Umbilical cord (tissue), 2 donors: ENCODE data around the gene CFAP61. TPM values are rescaled to one million over a fixed set of nuclear protein-coding genes. Genes with fewer than 3 reads are reported as not detected.

ENCODE experiments used
- DNase-seq: peaks from one replicate; pipeline ENCODE4 v3.0.0-alpha.2; 2015; ENCODE audit warnings: low spot score
- total RNA-seq: library from RNA; depleted of rRNA; stranded (reverse); fragments of >200 nt; gene quantifications from one replicate; pipeline ENCODE4 v1.2.3, GENCODE V29; 2014; ENCODE audit warnings: low replicate concordance; ENCODE audit not compliant: insufficient read depth

CFAP61 gene
- total RNA-seq, 1 donor from 2014 or later = 2.4 TPM

GRCh38 chr20:20031790-20032189 lies 20.5 kb upstream of the CFAP61 start:
- no peak for DNase-seq

- DNase-seq = no peak
These were observed 17.8 kb upstream of the CFAP61 start for GRCh38 chr20:20034486-20034885.

DNA sequence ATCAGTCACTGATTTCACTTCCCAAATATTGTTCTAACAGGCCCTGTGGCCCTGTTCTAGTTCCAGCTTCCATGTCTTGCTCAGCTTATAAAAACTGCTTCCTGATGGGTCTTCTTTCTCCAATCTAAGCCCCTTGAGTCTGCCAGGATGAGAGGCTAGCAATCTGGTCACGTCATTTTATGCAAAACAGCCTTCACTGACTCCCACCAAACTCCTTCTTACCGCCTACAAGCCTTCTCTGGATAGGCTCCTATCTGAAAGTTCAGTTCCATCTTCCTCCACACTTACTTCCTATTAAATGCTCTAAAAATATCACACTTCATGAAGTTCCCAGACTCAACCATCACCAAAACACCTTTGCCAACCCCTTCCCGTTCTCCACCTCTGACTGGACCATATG lies 15.6 kb upstream of the CFAP61 start:
- no peak for DNase-seq

DNA sequence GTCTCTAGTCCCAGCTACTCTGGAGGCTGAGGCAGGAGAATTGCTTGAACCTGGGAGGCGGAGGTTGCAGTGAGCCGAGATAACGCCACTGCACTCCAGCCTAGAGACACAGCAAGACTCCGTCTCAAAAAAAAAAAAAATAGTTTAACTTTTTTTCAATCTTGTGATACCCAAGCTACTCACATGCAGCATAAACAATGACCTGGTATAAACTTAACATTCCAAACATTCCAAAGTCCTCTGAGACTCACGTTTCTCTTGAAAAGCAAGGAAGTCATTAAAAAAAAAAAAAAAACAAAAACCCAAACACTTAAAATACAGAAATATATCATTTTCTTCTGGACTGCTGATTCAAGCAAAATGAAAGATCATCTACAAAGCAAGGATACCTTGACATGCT lies 14.4 kb upstream of the CFAP61 start:
- no peak for DNase-seq

- DNase-seq = no peak
These were observed 13.7 kb upstream of the CFAP61 start for GRCh38 chr20:20038586-20038985.

DNA sequence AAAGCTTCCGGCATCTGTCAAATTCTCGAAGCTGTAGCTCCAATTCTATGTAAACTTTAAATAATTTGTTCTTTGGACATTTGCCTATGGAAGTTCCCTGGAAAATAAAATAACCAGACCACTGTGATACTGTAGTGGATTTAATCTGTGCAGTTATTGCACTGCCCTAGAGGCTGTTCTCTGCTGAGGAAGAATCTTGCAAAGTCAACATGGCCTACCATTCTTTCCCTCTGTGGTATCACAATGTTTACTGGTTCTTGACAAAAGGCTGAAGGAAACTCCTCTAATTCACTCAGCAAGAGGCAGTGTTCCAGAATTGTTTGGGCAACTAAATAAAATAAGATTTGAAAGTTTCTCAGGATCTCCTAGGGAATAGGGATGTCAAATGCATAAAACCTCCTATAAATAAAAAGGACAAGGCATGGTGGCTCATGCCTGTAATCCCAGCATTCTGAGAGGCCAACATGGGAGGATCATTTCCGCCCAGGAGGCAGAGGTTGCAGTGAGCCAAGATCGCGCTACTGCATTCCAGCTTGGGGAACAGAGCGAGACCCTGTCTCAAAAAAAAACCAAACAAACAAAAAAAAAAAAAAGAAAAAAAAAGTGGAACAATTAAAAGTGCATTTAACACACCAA lies 12.5 kb upstream of the CFAP61 start:
- DNase-seq = no peak

GRCh38 chr20:20051767-20052073 lies 612 bp upstream of the CFAP61 start:
- DNase-seq = no peak

DNA sequence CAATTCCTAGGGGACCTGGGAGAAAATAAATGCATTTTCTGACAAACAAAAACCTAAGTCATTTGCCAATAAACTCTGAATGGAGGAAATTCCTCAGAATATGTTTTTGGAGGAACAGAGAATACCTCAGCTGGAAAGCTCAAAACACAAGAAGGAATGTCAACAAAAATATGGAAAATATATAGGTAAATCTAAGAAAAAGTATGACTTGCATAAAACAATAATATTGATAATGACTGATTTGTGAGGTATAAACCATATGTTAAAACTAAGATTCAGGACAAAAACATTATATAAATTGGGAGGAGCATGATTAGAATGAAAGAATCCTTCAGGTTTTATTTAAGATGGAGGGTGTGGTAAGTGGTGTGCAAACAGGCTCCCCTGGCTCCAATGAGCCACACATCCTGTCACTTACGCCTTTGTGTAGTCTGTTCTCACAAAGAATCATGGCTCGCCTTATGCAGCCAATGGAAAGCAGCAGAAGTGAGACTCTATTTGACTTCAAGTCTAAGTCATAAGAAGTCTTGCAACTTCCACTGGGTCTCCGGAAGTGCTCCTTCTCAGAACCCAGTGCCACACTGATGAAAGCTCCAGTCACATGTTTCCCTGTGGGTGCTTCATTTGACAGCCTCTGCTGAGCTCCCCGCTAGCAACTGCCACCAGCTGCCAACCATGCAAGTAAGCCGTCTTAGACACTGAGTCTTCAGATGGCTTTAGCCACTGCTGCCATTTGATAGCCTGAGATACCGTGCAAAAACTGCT lies 8.1 kb downstream of the CFAP61 start:
- DNase-seq = no peak

- no peak for DNase-seq
These were observed 11.8 kb downstream of the CFAP61 start for GRCh38 chr20:20063941-20064702.

GRCh38 chr20:20065361-20065760 lies 13.0 kb downstream of the CFAP61 start:
- DNase-seq = no peak

DNA sequence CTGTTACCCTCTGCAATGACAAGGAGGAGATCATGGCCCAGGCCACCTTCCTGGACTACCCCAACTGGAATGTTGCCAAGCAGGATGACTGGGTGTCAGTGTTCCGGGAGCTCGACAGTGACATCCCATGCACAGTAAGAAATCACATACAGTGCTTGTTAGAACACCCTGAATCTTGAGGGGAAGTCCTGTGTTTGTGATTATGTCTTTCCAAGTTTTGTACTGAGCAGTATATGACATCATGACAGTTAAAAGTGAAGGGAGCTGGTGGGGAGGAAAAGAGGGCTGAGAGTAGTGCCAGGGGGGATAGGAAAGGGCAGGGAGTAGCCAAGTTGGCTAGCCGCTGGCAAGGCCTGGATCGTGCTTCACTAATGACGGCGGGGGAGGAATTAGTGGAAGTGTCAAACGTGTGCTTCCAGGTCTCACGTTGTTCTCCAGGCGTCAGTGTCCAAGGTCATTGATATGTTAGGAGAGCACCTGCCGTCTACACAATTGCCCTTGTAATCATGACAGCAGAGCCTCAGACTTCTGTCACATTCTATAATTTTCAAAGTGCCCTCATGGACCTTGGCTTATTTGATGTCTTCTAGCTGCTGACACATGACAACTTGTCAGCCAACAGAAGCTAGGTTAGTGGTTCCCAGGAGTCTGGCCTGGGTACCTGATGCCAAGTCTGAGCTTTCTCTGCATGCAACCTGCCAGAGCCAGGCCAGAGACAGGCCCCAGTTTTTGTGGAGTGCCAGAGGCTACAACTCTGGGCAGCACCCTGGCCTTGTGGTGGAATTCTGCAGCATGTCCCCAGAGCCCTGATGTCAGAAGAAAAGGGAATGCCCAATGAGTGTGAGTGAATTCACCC lies 18.8 kb downstream of the CFAP61 start:
- no peak for DNase-seq

- DNase-seq = no peak
These were observed 21.6 kb downstream of the CFAP61 start for GRCh38 chr20:20073801-20074371.

GRCh38 chr20:20075032-20075431 lies 22.7 kb downstream of the CFAP61 start:
- DNase-seq = no peak

DNA sequence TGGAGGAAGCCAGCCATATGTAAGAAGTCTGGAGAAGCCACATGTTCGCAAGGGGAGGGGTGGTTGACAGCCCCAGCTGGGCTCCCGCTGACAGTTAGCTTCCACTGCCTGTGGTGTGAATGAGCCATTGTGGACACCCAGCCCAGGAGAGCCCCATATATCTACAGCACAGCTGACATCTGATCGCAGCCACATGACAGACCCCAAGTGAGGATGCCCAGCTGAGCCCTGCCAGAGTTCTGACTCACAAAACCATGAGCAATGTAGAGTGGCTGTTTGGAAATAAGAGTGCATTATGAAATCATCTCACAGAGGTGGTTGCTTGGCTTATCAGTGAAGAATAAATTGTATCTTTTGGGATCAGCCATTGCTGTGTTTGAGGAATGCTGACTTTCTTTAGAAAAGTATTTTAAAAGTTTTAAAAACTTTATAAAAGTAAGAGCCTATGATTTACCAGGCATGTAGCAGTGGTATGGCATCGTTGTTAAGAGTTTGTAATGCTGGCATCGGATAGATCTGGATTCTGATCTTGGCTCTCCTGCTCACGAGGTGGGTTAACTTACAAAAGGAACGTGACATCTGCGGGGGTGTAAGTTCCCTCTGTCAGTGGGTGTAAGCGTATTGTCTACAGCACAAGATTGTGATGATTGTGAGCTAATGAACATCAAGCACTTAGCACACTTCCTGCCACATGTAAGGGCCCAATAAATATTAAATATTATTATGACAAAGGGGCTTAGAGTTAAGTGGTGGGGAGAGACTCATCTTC lies 24.1 kb downstream of the CFAP61 start:
- DNase-seq = no peak

DNA sequence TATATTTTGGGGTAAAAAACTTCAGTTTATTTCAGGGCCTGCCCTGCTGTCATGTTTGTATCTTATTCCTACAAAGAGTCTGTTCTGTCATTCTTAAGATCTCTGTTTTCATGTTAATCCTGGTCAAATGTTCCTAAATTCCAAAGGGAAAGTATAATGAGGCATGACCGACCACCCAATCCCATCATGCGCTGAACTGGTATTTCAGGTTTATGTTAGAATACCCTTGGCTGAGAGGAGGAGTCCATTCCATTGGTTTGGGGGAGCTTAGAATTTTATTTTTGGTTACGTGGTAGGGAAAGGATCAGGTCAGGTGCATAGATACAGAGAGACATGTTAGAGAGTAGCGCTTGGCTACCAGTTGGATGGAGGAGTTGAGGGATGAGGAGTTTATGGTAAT lies 25.7 kb downstream of the CFAP61 start:
- DNase-seq = no peak

GRCh38 chr20:20079102-20079784 lies 26.9 kb downstream of the CFAP61 start:
- DNase-seq = no peak

DNA sequence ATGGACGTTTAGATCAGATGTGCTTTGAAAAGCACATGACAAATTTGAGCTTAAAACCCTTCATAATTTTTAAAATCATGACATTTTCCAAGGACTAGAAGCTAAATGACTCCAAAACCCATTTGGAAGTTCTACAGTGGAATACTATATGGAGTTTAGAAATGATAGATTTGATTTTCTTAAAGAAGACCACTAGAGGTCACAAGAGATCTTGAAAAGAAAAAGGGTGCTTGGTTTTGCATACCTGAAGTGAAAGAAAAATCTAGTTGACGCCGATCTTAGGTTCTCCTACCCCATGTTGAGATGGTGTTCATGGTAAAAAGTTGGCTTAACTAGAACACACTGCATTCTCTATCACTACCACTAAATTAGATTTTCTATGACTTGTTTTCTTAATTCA lies 31.5 kb downstream of the CFAP61 start:
- DNase-seq = no peak

- peak; percentile 80 for DNase-seq
These were observed 32.0 kb downstream of the CFAP61 start for GRCh38 chr20:20084296-20084752.

- peak; percentile 26 for DNase-seq
These were observed 32.7 kb downstream of the CFAP61 start for GRCh38 chr20:20085071-20085470.

DNA sequence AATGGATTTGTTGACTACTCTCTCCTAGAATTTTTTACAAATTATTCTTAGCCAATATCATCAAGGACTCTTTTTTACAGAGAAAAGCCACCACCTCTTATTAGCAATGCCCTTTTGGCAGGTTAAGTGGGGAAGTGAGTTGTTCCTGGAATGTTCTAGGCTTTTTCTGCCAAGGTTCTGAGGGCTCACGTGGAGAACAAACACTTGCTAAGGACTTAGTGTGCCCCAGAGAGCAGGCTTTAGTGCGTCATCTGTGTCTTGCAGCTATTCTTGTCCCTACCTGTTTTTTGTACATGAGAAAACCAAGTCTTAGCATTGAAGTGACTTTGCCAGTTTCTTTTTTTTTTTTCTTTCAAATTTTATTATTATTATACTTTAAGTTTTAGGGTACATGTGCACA lies 33.5 kb downstream of the CFAP61 start:
- DNase-seq = no peak
